Measurements from ENCODE around the gene NFATC4. TPM values are rescaled to one million over a fixed set of nuclear protein-coding genes. Genes with fewer than 3 reads are reported as not detected.

The NFATC4 gene
- total RNA-seq = 10 to 100 TPM; 10.8 to 25.3 (median 12.2) TPM

GRCh38 chr14:24367514-24368211 lies at the start of gene NFATC4:
Gene NFATC4 (plus strand): TSS chr14:24368184. CDS start chr14:24368341, 157 bp downstream.
- Histone ChIP-seq H3K36me3 (peaks cover 4% of the 10 kb centered on the region), H3K4me3 (peak within 1 kb of the TSS; percentile 63), H3K27me3 (peaks cover 3% of the 10 kb centered on the region), H3K9me3 (no peaks in the 10 kb centered on the region), H3K4me1 (peaks cover 49% of the 10 kb centered on the region), H3K27ac (peak within 1 kb of the TSS; percentile 94)
- TF ChIP-seq POLR2A (IDR thresholded peaks at IDR 0.05) (no peak), EP300 (IDR thresholded peaks at IDR 0.05) (no peak), POLR2AphosphoS5 (IDR thresholded peaks at IDR 0.05) (no peak), CTCF (IDR thresholded peaks at IDR 0.05) (no peak)
- DNase-seq (ENCODE audit: low spot score in 2 of 2) = peak; percentile 86 to 88
- 8% methylated on average over 16 of the region's 21 CpGs for WGBS

GRCh38 chr14:24321212-24321975 lies 46.6 kb upstream of the NFATC4 start:
- Histone ChIP-seq H3K4me1 (peaks cover 9% of the 10 kb centered on the region), H3K9me3 (no peaks in the 10 kb centered on the region), H3K27ac (no peak overlapping the region), H3K36me3 (no peaks in the 10 kb centered on the region), H3K27me3 (no peaks in the 10 kb centered on the region), H3K4me3 (no peak overlapping the region)
- WGBS = 93% methylated on average over 14 of the region's 14 CpGs
- no peak for DNase-seq (ENCODE audit: low spot score in 2 of 2)
- TF ChIP-seq EP300 (IDR thresholded peaks at IDR 0.05) (no peak), CTCF (IDR thresholded peaks at IDR 0.05) (no peak), POLR2AphosphoS5 (IDR thresholded peaks at IDR 0.05) (no peak)

- DNase-seq (ENCODE audit: low spot score in 2 of 2) = no peak
- H3K9me3 ChIP-seq = no peaks in the 10 kb centered on the region
- no peak overlapping the region for H3K4me3 ChIP-seq
- WGBS = 91% methylated on average over 10 of the region's 10 CpGs
- no peak overlapping the region for H3K27ac ChIP-seq
- no peaks in the 10 kb centered on the region for H3K36me3 ChIP-seq
- TF ChIP-seq POLR2A (IDR thresholded peaks at IDR 0.05) (no peak), POLR2AphosphoS5 (IDR thresholded peaks at IDR 0.05) (no peak), EP300 (IDR thresholded peaks at IDR 0.05) (no peak), CTCF (IDR thresholded peaks at IDR 0.05) (no peak)
- H3K27me3 ChIP-seq = no peaks in the 10 kb centered on the region
- no peaks in the 10 kb centered on the region for H3K4me1 ChIP-seq
Observed at GRCh38 chr14:24322672-24323071, 45.3 kb upstream of the NFATC4 start.

- TF ChIP-seq EP300 (IDR thresholded peaks at IDR 0.05) (no peak), CTCF (IDR thresholded peaks at IDR 0.05) (no peak), POLR2A (IDR thresholded peaks at IDR 0.05) (no peak), POLR2AphosphoS5 (IDR thresholded peaks at IDR 0.05) (no peak)
- 52% methylated on average over 3 of the region's 3 CpGs for WGBS
- no peak for DNase-seq (ENCODE audit: low spot score in 2 of 2)
Observed at GRCh38 chr14:24323341-24323740, 44.6 kb upstream of the NFATC4 start.

GRCh38 chr14:24324024-24324423 lies 44.0 kb upstream of the NFATC4 start:
- peaks cover 2% of the 10 kb centered on the region for H3K4me1 ChIP-seq
- no peak overlapping the region for H3K4me3 ChIP-seq
- no peak overlapping the region for H3K27ac ChIP-seq
- no peak for DNase-seq (ENCODE audit: low spot score in 2 of 2)
- H3K27me3 ChIP-seq = no peaks in the 10 kb centered on the region
- 76% methylated on average over 6 of the region's 6 CpGs for WGBS
- no peak for TF ChIP-seq POLR2A (IDR thresholded peaks at IDR 0.05)
- TF ChIP-seq CTCF (IDR thresholded peaks at IDR 0.05) = no peak
- TF ChIP-seq POLR2AphosphoS5 (IDR thresholded peaks at IDR 0.05) = no peak
- H3K9me3 ChIP-seq = no peaks in the 10 kb centered on the region
- no peaks in the 10 kb centered on the region for H3K36me3 ChIP-seq

More at GRCh38 chr14:24323341-24323740, 44.6 kb upstream of the NFATC4 start:
- Histone ChIP-seq H3K27me3 (no peaks in the 10 kb centered on the region), H3K27ac (no peak overlapping the region), H3K36me3 (no peaks in the 10 kb centered on the region), H3K4me1 (no peaks in the 10 kb centered on the region), H3K9me3 (no peaks in the 10 kb centered on the region), H3K4me3 (no peak overlapping the region)
